HepG2 (cell line): ENCODE data around the gene RBM5. TPM values are rescaled to one million over a fixed set of nuclear protein-coding genes. Genes with fewer than 3 reads are reported as not detected.

Experiments
- ATF6 ChIP-seq: sonication (generic); formaldehyde crosslinking; conservative IDR thresholded peaks from 2 replicates; pipeline ENCODE4 v1.4.0; 2020; ENCODE audit warnings: missing genetic modification reagents
- ATRX ChIP-seq: sonication (generic); formaldehyde crosslinking; IDR thresholded peaks from 2 replicates; pipeline ENCODE4 v1.4.0; 2020; ENCODE audit warnings: missing genetic modification reagents, borderline replicate concordance
- FOXA1 ChIP-seq, 2 experiments: fragments of 450-650 bp in 1 of 2; sonication (generic) in 1 of 2; formaldehyde crosslinking in 1 of 2; IDR thresholded peaks; 2 replicates each; pipeline versions ENCODE4 v1.4.0 to v1.6.1; 2016 to 2020; ENCODE audit warnings: missing genetic modification reagents in 1 of 2
- GPN1 ChIP-seq: sonication (generic); formaldehyde crosslinking; IDR thresholded peaks from 2 replicates; pipeline ENCODE4 v1.5.1; 2020; ENCODE audit warnings: missing genetic modification reagents, borderline replicate concordance
- GZF1 ChIP-seq: sonication (generic); formaldehyde crosslinking; IDR thresholded peaks from 2 replicates; pipeline ENCODE4 v1.5.1; 2020; ENCODE audit warnings: mild to moderate bottlenecking, missing genetic modification reagents
- MED1 ChIP-seq: sonication (generic); formaldehyde crosslinking; IDR thresholded peaks from 2 replicates; pipeline ENCODE4 v1.4.0; 2020; ENCODE audit warnings: missing genetic modification reagents
- MYC ChIP-seq: sonication (generic); formaldehyde crosslinking; IDR thresholded peaks from 2 replicates; pipeline ENCODE4 v1.9.0; 2021; ENCODE audit warnings: missing genetic modification reagents, borderline replicate concordance
- NR1H2 ChIP-seq: sonication (generic); formaldehyde crosslinking; IDR thresholded peaks from 2 replicates; pipeline ENCODE4 v1.8.1; 2022; ENCODE audit warnings: low read depth, missing genetic modification reagents, borderline replicate concordance
- ZBTB46 ChIP-seq: sonication (generic); formaldehyde crosslinking; IDR thresholded peaks from 2 replicates; pipeline ENCODE4 v1.4.0; 2020; ENCODE audit warnings: mild to moderate bottlenecking, missing genetic modification reagents, borderline replicate concordance
- ZKSCAN8 ChIP-seq: IDR thresholded peaks from 2 replicates; pipeline ENCODE4 v1.6.1; 2016; ENCODE audit warnings: borderline replicate concordance, missing genetic modification reagents, missing compliant biosample characterization
- ZNF30 ChIP-seq: sonication (generic); formaldehyde crosslinking; IDR thresholded peaks from 2 replicates; pipeline ENCODE4 v1.5.0; 2020; ENCODE audit warnings: mild to moderate bottlenecking, missing genetic modification reagents
- ZNF317 ChIP-seq: sonication (generic); formaldehyde crosslinking; IDR thresholded peaks from 2 replicates; pipeline ENCODE4 v1.5.0; 2020; ENCODE audit warnings: mild to moderate bottlenecking, missing genetic modification reagents
- ZNF350 ChIP-seq: sonication (generic); formaldehyde crosslinking; IDR thresholded peaks from 2 replicates; pipeline ENCODE4 v1.4.0; 2020; ENCODE audit warnings: mild to moderate bottlenecking, low read depth, missing genetic modification reagents, borderline replicate concordance
- ZNF567 ChIP-seq: sonication (generic); formaldehyde crosslinking; IDR thresholded peaks from 2 replicates; pipeline ENCODE4 v1.8.1; 2023; ENCODE audit warnings: mild to moderate bottlenecking, missing genetic modification reagents, borderline replicate concordance
- ZNF710 ChIP-seq: sonication (generic); formaldehyde crosslinking; IDR thresholded peaks from 2 replicates; pipeline ENCODE4 v1.5.0; 2020; ENCODE audit warnings: mild to moderate bottlenecking, missing genetic modification reagents, borderline replicate concordance
- ZNF747 ChIP-seq: sonication (generic); formaldehyde crosslinking; IDR thresholded peaks from 2 replicates; pipeline ENCODE4 v1.8.1; 2023; ENCODE audit warnings: missing genetic modification reagents, mild to moderate bottlenecking, borderline replicate concordance
- ZSCAN21 ChIP-seq: sonication (generic); formaldehyde crosslinking; IDR thresholded peaks from 2 replicates; pipeline ENCODE4 v1.8.0; 2022; ENCODE audit warnings: mild to moderate bottlenecking, missing genetic modification reagents, moderate library complexity, borderline replicate concordance
- polyA plus RNA-seq, 8 experiments: library from polyadenylated mRNA; depleted of rRNA in 3 of 8; stranded (reverse) in 7 of 8; unstranded in 1 of 8; fragments of >200 nt; fragmentation: Illumina TruSeq in 4 of 8; extraction: Trizol in 4 of 8; gene quantifications; 2 replicates each; pipeline versions ENCODE4 v1.2.1 to v1.2.3, GENCODE V29; 2011 to 2016; ENCODE audit warnings: low read depth in 4 of 8, missing spikeins in 1 of 8, mixed read lengths in 1 of 8; ENCODE audit not compliant: insufficient read depth in 1 of 8
- total RNA-seq, 5 experiments: library from RNA; depleted of rRNA; stranded (reverse); fragments of >200 nt; fragmentation: Illumina TruSeq; extraction: Trizol; gene quantifications; 2 replicates each; pipeline ENCODE4 v1.2.3, GENCODE V29; 2016; ENCODE audit warnings: low read depth in 1 of 5
- TF ChIP-seq, protein P1 (sequence below): sonication (generic); formaldehyde crosslinking; IDR thresholded peaks from 2 replicates; pipeline ENCODE4 v1.8.0; 2022; ENCODE audit warnings: low read depth, missing genetic modification reagents

Gene RBM5
- total and polyA plus RNA-seq, 2 of the 13 experiments (the other 11 are each of a cell fraction or from before 2014, with no cell fraction given): 106 to 204 TPM

- TF ChIP-seq, protein P1, sequence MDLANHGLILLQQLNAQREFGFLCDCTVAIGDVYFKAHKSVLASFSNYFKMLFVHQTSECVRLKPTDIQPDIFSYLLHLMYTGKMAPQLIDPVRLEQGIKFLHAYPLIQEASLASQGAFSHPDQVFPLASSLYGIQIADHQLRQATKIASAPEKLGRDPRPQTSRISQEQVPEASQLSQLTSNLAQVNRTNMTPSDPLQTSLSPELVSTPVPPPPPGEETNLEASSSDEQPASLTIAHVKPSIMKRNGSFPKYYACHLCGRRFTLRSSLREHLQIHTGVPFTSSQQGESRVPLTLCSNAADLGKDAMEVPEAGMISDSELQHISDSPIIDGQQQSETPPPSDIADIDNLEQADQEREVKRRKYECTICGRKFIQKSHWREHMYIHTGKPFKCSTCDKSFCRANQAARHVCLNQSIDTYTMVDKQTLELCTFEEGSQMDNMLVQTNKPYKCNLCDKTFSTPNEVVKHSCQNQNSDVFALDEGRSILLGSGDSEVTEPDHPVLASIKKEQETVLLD: no peak
- TF ChIP-seq ZNF317 (0 out of 2 replicates have a peak, but pooled peaks have one; percentile 32), ATF6 (CRISPR knock-in tag) (no peak), MYC (CRISPR knock-in tag) (peak; percentile 45; the same call in 1 of the 2 replicates), ATRX (CRISPR knock-in tag) (no peak), ZNF350 (CRISPR knock-in tag) (0 out of 2 replicates have a peak, but pooled peaks have one; percentile 39), ZNF747 (CRISPR knock-in tag) (no peak), NR1H2 (CRISPR knock-in tag) (0 out of 2 replicates have a peak, but pooled peaks have one; percentile 3), GPN1 (CRISPR knock-in tag) (no peak), MED1 (CRISPR knock-in tag) (peak; percentile 72), ZNF567 (no peak), ZNF30 (no peak), GZF1 (CRISPR knock-in tag) (0 out of 2 replicates have a peak, but pooled peaks have one; percentile 79), FOXA1 (IDR thresholded peaks at IDR 0.05) (no peak), FOXA1 (CRISPR knock-in tag; IDR thresholded peaks at IDR 0.05) (no peak), ZBTB46 (CRISPR knock-in tag) (no peak), ZSCAN21 (CRISPR knock-in tag) (peak; percentile 48; the same call in 1 of the 2 replicates), ZNF710 (CRISPR knock-in tag) (0 out of 2 replicates have a peak, but pooled peaks have one; percentile 25), ZKSCAN8 (CRISPR knock-in tag) (no peak)
Measured at GRCh38 chr3:50150863-50151686, 62.4 kb downstream of the RBM5 start (continued).
